Suprapubic skin (tissue), 3 donors: Measurements from ENCODE around the gene TNPO2.

Experiments used
- CTCF ChIP-seq, 2 donors: fragments of 200-600 bp in 1 of 2; fragments of 450-650 bp in 1 of 2; sonication (generic) in 1 of 2; IDR thresholded peaks; one replicate each; pipeline ENCODE4 v1.5.1; 2016 to 2019; ENCODE audit warnings: antibody characterized with exemption in 2 of 2, mild to moderate bottlenecking in 1 of 2, moderate library complexity in 1 of 2
- EP300 ChIP-seq: sonication (generic); formaldehyde crosslinking; IDR thresholded peaks from one replicate; pipeline ENCODE4 v1.6.1; 2017; ENCODE audit warnings: antibody characterized with exemption
- POLR2A ChIP-seq, 2 donors: fragments of 450-650 bp; IDR thresholded peaks; one replicate each; pipeline ENCODE4 v1.6.1; 2017; ENCODE audit warnings: antibody characterized with exemption in 2 of 2, mild to moderate bottlenecking in 2 of 2, moderate library complexity in 2 of 2

- TF ChIP-seq CTCF (IDR thresholded peaks at IDR 0.05) (no peak), POLR2A (IDR thresholded peaks at IDR 0.05) (no peak), EP300 (no peak)
These were observed 57.3 kb downstream of the TNPO2 start, which contains the start of the genes MAN2B1 and WDR83 for GRCh38 chr19:12666265-12667048.
